ENCODE data around the gene GKAP1. TPM values are rescaled to one million over a fixed set of nuclear protein-coding genes. Genes with fewer than 3 reads are reported as not detected.

GKAP1 gene
- total and polyA plus RNA-seq, 9 donors, result 11.8 to 19.4 (median 14.8) TPM

Other genes with a start within 250 kb of the GKAP1 start
- gene IDNK, start 194.6 kb downstream of the GKAP1 start, total RNA-seq, result 4.9 TPM
- gene IDNK, start 194.6 kb downstream of the GKAP1 start, polyA plus RNA-seq (ENCODE audit: insufficient read depth in 1 of 8, insufficient read length in 8 of 8, low replicate concordance in 1 of 8), result 1 to 10 TPM; 4.7 to 7.3 (median 6.1) TPM
- gene UBQLN1, start 109.8 kb downstream of the GKAP1 start, total RNA-seq, result 59.4 TPM
- gene UBQLN1, start 109.8 kb downstream of the GKAP1 start, polyA plus RNA-seq (ENCODE audit: insufficient read depth in 1 of 8, insufficient read length in 8 of 8, low replicate concordance in 1 of 8), result 10 to 100 TPM; 56.3 to 81.8 (median 68.1) TPM
- gene KIF27, start 103.7 kb upstream of the GKAP1 start, total RNA-seq, result 6.3 TPM
- 1 to 10 TPM; 5.5 to 8.3 (median 6.7) TPM for gene KIF27, start 103.7 kb upstream of the GKAP1 start, polyA plus RNA-seq (ENCODE audit: insufficient read depth in 1 of 8, insufficient read length in 8 of 8, low replicate concordance in 1 of 8)
- 337 TPM for gene HNRNPK, start 162.4 kb upstream of the GKAP1 start, total RNA-seq
- 100 to 1,000 TPM; 433 to 540 (median 467) TPM for gene HNRNPK, start 162.4 kb upstream of the GKAP1 start, polyA plus RNA-seq (ENCODE audit: insufficient read depth in 1 of 8, insufficient read length in 8 of 8, low replicate concordance in 1 of 8)
- gene RMI1, start 163.0 kb upstream of the GKAP1 start, total RNA-seq, result 5.8 TPM
- 10 to 100 TPM in 2 of 8 donors, 1 to 10 TPM in 6; 7.9 to 11.1 (median 8.8) TPM for gene RMI1, start 163.0 kb upstream of the GKAP1 start, polyA plus RNA-seq (ENCODE audit: insufficient read depth in 1 of 8, insufficient read length in 8 of 8, low replicate concordance in 1 of 8)

All from muscle of leg (tissue), 9 donors.